NCI-H2171 (cell line): Measurements from ENCODE around the gene ZNF287.

Experiments
- DNase-seq: peaks from one replicate; lab custom pipeline; 2025; lab: John Stamatoyannopoulos, UW

The ZNF287 gene

DNA sequence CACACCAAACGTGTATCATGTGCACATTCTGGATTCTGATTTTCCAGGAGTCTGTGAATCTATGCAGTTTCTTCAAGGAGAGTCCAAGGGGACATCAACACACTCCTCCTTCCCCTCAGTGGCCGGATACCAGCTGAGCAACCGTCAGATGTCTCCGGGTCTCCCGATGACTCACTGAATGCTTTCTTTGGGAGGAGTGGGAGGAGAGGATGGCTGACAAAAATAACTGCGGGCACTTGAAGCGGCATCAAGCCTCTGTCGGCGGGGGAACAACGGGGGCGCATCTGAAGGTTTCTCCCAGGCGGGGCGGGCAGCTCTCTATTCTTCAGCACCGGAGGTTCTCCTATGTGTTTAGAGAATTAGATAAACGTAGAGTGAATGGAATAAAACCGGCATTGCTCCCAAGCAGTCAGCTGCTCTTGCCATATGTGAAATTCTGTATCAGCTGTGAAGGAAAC lies 52.4 kb downstream of the ZNF287 start:
- no peak for DNase-seq

DNA sequence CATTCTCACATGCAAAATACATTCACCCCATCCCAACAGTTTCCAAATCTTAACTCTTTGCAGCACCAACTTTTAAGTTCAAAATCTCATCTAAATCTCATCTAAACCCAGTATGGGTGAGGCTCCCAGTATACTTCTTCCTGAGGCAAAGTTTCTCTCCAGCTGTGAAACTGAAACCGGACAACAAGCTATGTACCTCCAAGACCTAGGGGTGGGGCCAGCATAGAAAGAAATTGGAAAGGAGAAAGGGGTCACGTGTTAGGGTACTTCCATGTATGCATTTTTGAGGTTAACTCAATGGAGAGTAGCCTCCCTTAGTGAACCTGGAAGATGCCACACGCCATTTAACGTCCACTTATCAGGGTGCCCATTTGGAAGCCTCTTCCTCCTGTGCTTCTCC lies 53.1 kb downstream of the ZNF287 start:
- DNase-seq: no peak

DNA sequence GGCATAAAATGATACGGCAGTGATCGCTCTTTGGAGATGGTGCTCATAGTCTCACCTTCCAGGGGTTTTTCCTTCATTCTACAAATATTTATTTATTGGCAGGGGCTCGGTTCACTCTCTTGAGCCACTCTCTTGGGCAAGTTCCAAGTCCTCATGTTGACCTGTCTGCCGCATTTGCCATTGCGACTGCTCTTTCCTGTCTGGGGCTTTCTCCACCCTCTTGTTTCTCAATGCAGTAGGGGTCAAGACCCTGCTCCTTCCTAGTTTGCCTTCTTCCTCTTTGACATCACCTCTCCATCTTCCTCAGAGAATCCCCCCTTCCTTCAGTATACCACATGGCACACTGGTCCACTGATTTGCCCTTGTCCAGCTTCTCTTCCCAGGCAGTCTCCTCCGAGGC lies 55.1 kb downstream of the ZNF287 start:
- DNase-seq: no peak

DNA sequence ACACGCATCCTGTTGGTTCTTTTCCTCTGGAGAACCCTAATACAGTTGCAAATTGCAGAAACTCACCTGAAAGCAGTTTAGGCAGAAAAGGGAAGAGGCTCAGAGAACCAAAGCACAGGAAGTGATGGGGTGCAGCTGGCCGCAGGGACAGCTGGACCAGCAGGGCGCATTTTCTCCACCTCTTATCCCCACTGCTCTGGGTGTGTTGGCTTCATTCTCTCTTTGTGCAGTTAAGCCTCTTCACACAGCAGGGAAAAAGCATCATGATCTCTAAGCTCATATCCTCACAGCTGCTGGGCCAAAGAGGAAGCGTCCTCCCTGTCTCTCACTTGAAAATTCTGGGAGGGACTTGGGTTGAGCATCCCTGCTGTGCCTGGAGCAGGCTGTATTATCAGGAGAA lies 57.0 kb downstream of the ZNF287 start:
- DNase-seq: no peak

DNA sequence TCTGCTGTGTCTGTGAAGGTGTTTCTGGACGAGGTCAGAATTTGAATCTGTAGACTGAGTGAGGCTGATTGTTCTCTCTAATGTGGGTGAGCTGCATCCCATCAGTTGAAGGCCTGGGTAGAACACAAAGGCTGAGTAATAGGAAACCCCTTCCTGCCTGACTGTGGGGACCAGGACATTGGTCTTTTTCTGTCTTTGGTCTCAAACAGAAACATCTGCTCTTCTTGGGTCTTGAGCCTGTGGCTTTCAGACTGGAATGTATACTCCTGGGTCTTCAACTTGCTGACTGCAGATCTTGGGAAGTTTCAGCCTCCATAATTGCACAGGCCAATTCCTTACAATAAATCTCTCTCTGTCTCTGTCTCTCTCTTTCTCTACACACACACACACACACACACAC lies 57.4 kb downstream of the ZNF287 start:
- no peak for DNase-seq

DNA sequence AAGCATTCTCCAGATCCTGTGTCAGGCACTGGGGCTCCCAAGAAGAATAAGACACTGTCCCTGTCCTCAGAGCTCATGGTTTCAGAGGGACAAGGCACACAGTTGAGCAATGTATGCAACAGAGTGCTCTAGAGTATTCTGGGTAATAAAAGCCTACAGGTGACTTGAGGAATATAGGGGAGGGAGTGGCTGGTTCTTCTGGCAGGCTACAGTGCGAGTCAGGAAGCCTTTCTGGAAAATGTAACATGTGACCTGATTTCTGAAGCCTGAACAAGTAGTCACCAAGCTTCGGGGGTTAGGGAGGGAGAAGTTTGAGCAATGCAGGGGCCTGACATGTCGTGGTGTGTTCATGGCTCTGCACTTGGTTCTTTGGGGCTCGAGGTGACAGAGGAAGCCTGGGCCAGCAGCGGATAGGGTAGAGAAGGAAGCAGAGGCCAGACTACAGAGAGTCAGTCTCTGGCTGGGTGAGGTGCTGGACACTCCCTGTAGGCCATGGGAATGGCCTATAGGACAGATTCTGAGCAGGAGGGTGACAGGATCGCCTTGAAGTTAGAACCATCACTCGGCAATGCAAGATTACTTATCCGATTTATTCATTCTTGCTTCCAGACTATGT lies 61.0 kb downstream of the ZNF287 start:
- DNase-seq: no peak

DNA sequence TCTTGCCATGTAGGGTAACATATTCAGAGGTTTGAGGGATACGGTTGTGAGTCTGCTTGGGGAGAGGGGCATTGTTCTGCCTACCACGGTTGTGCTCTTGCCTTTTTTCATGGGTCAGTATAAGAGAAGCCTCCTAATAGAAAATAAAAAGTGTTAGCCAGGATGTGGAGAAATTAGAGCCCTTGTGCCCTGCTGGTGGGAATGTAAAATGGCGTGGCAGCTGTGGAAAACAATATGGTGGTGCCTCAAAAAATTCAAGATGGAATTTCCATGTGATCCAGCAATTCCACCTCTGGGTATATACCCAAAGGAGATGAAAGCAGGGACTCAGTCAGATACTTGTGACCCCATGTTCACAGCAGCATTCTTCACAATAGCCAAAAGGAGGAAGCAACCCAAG lies 62.8 kb downstream of the ZNF287 start:
- no peak for DNase-seq

DNA sequence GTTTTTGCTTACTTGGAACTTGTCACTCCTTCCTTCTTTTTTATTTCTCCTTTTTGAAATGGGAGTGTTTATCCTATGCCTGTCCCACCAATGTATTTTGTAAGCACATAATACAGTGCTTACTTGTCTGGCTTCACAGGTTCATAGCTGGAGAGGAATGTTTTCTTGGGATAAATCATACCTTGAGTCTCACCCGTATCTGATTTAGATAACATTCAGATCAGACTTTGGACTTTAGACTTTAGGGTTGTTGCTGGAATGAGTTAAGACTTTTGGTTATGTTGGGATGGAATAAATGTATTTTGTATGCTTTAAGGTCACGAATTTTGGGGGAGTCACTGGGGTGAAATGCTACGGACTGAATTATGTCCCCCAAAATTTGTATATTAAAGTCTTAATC lies 64.0 kb downstream of the ZNF287 start:
- no peak for DNase-seq
